NOMO-1 (cell line): ENCODE measurements around the gene HOXA4.

ENCODE experiments used
- DNase-seq, 2 experiments: peaks; one replicate each; lab custom pipeline; 2025; ENCODE audit not compliant: unreplicated experiment in 2 of 2; lab: John Stamatoyannopoulos, UW

The HOXA4 gene

DNA sequence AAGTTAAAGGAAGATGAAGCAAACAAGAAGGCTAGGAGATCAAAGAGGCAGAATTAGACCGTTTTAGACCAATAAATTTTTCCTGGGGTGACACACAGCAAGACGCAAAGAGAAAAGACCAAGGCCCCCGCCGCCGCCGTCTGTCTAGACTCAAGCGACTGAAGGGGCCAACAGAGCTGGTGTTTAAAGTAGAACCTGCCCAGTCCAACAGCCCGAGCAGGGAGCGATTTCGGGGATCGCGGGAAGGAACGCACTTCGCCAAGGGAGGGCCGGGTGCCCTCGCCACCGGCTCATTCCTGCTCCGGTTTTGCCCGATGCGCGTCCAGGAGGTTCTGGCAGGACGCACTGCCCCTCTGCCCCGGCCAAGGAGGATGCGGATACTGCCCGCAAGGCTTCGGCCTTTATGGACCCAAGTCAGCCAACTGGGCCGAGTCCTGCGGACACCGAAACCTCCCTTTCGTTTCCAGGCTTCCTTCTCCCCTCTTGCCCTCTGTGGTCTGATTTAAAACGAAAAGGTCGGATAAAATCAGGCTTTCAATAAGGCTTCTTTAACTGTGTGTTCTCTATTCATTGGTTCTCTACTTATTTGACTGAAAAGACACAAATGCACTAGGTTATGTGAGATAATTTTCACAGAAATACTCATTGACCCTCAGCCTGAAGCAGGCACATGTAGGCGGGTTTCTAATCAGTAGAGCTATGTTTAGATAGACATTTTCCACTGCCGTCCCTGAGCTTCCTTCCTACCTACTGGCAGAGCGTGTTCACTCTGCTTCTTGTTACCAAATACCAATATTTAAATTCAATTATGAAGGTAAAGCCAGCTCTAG, 28.1 kb upstream of the HOXA4 start:
- peak in 1 of 2 experiments; percentile 40 for DNase-seq

DNA sequence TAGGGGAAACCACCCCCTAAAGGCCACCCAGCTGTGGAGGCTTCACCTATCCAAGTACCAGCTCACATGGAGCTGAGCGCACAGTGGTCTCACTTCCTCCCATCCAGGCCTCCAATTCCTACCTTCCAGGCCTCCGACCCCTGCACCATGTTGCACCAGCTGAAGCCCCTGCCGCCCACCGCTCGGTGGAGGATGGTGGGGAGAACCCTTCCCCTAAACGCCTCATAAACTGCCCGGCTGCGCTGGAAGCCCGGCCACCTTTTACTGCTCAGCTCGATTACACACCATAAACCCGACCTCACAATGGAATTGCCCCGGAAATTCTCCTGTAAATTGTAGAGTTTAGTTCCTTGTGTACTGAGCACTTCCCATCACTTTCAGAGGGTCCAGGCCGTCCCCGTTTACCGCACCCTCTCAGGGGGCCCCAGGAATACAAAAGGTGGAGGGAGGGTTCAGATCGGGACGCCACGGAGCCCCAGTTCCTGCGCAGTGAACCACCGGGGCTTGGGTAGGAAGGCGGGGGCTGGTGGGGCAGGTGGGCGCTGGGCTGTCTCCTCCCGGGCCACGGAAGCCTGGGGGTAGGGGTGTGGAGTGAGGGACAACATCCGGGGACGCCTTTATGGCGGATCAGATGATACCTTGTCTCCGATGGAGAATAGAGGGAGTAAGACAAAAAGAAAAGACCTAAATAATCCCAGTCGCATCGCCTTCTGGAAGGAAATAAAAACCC, 27.3 kb upstream of the HOXA4 start:
- DNase-seq = peak in 1 of 2 experiments; percentile 47

DNA sequence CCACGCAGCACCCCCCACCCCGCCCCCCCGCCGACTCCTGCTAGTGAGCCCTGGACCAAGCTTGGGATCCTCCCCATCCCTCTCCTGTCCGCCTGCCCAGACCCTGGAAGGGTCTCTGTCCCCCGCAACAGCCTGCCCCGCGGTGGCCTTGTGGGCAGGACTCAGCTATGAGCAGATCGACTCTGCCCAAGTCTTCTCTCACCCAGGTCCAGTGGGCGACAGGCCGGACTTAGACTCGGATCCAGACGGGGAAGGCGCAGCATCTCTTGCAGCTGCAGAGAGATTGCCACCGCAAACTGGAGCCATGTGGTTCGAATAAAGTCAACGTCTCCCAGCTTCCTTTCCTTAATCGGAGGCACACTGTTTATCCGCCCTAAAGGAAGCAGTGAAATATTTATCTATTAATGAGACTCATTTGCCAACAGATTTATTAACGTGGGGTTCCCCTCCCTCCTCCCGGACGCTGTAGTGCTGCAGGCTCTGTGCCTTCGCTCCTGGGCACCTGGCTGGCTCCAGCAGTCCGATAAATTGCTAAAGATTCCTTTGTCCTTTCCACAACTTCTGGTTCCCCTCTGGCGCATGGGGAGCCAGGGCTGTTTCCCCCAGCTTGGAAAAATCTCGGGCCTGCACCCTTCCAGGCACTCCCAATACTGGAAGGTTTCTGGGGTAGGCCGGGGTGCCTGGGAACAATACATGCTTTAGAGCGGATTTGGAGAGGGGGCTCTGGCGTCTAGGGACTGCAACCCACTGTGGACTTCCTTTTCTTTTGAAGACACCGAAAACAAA, 26.6 kb upstream of the HOXA4 start:
- no peak for DNase-seq

DNA sequence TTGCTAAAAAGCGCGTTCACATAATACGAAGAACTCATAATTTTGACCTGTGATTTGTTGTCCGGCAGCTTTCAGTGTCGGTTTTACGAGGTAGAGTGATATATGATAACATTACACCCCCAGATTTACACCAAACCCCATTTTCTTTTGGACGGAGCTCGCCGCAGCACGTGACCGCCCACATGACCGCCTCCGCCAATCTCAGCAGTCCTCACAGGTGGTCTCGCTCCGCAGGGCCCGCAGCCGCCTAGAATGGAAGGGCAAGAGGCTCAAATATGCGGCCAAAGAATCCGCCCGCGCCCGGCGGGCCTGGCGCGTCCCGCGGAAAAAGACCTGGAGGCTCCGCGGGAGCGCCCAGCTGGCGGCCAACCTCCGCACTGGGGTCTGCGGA, 25.9 kb upstream of the HOXA4 start, which contains the start of gene HOXA7:
HOXA7 (minus strand) TSS at position 168 of the 391 bp plus-strand sequence; CDS start at position 38, 130 bp downstream.
- peak; percentile 75 to 86 for DNase-seq

DNA sequence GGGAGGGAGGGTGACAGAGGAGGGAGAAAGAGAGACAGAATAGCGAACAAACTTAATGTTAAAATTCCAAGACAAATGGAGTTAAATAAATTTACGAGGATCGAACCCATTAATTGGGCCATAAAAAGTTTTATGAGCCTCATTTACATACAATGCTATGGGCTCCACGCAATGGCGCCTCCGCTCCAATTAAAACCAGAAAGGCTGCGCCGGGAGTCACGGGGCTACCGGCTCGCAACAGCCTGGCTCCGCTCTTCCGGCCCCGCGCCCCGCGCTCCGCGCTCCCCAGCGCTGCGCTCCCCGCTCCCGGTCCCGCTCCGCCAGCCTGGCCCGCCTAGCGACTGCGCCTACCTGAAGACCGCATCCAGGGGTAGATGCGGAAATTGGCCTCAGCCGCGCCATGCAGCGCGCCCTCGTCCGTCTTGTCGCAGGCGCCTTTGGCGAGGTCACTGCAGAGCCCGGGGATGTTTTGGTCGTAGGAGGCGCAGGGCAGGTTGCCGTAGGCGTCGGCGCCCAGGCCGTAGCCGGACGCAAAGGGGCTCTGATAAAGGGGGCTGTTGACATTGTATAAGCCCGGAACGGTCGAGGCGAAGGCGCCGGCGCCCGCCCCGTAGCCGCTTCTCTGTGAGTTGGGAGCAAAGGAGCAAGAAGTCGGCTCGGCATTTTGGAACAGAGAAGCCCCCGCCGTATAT, 25.4 kb upstream of the HOXA4 start:
- peak in 1 of 2 experiments; percentile 35 for DNase-seq

DNA sequence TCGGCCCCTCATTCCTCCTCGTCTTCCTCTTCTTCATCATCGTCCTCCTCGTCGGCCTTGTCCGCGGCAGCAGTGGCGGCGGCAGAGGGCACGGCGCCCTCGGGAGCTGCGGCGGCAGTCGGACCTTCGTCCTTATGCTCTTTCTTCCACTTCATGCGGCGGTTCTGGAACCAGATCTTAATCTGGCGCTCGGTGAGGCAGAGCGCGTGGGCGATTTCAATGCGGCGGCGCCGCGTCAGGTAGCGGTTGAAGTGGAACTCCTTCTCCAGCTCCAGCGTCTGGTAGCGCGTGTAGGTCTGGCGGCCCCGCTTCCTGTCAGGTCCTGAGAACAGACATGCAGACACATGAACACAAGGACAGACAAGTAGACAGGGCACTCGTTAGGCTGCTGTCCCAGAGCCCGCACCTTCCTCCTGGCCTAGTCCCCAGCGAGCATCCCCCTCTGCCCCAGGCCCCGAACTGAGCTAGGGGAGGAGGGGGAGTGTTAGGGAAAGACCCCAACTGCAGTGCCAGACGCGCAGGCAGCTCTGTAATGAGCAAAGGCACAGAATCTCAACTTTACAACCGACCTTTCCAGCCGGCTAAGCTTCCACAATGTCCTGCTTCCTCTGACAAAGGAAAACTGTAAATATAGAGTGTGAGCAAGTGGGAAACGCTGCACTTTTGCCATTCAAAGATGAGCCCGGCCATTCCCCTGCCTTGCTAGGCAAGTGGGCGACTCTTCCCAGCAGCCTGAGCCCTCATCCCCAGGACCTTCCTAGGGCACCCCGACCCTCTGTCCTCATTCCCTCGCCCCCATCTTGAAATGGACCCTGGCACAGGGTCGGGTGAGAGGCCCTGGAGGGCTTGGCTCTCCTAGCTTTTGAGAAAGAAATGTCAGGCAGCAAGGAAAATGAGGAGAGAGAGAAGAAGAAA, 24.6 kb upstream of the HOXA4 start:
- DNase-seq = no peak

DNA sequence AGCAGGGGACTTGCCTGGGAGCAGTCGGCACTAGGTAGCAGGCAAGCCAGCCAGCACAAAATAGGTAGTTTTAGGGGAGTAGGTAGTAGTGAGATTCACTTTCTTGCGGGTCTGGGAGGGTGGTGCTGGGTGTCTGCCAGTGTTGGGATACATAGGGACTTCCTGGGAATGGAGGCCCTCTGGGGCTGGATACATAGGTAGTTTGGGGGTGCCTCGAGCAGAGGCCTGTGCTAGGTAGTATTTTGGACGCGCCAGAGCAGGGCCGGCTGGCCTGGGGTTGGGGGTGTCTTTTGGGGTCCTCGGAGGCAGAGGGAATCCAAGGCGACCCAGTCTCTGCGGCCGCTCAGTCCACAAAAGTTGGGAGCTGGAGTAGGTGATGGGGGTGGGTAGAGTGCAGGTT, 23.8 kb upstream of the HOXA4 start:
- DNase-seq = no peak

DNA sequence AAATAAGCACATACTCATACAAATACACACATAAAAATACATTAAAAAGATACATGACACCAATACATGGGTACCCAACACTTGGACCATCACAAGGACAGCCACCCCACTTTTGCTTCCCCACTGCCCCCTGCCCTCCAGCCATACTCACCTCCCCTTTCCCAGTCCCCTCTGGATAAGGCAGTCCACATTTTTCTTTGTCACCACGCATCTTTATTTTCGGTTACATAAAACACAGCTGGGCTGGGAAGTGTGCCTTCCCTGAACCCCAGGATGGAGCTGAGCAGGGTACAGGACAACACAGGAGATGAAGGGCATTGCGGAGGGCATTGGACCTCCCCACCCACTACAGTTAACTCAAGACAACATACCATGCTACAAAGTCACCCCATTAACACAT, 23.0 kb upstream of the HOXA4 start:
- no peak for DNase-seq

DNA sequence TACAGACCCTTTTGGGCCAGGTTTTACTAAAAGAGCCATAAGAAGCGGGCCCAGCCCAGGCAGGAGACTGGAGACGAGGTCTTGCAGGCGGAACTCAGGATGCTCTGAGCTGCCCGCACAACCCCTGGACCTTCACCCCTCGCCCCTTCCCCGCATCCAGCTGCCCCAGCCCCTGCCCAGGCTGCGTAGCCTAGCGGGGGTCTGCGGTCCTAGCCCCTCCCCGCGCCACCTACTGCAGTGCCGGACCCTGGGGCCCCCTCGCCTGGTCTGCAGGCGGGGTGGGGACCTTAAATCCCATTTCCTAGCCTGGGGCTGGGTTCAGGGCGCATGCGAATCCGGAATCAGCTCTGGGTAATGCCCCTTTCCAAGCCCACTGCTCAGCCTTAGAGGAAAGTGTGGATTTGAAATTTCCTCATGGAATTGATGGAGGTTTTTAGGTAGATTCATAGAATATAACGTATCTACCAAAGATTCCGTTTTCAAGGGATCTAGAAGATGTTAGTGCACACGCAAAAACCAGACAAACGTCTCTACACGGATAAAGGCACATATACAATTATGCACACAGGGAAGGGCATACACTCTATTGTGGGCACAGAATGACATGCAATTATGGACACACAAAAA, 22.4 kb upstream of the HOXA4 start:
- no peak for DNase-seq

DNA sequence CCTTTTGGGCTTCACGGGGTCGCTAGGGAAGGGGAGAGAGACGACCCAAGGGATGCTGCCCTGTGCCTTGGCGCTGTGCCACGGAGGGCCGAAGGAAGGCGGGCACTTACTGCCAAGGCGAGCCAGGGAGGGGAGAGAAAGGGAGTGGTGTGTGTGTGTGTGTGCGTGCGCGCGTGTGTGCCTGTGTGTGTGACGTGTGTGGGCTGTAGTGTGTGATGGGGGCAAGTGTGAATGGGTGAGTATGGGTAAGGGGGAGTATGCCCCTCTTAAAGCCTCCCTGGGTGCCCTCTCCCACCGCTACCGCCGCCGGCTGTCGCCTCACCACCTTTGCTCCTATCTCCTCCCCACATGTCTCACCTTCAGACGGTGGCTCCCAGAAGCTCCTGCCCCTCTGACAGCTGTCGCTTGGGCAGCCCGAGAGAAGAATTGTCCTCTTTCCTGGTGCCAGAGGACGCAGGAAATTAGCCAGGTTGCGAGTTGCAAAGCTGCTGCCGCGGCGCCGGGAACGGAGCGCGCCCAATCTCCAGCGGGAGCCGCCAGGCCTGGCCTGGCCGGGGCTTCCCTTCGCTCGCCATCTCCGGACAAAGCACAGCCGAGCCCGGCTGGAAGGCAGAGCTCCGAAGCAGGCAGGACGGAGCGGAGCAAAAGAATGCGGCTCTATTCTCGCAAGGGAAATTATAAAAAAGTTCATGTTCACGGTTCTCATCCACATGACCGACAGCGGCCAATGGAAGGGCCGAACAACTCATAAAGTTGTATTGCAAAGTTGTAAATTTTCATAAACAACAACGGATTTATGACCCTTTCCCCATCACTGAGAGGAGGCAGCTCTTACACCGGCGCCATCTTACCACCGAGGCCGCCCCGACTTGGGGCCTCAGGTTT, 21.6 kb upstream of the HOXA4 start, which contains the start of gene HOXA3:
HOXA3 (minus strand) TSS at position 653 of the 885 bp plus-strand sequence. CDS start 41,943 bp downstream, outside the sequence.
- peak; percentile 83 to 84 for DNase-seq

DNA sequence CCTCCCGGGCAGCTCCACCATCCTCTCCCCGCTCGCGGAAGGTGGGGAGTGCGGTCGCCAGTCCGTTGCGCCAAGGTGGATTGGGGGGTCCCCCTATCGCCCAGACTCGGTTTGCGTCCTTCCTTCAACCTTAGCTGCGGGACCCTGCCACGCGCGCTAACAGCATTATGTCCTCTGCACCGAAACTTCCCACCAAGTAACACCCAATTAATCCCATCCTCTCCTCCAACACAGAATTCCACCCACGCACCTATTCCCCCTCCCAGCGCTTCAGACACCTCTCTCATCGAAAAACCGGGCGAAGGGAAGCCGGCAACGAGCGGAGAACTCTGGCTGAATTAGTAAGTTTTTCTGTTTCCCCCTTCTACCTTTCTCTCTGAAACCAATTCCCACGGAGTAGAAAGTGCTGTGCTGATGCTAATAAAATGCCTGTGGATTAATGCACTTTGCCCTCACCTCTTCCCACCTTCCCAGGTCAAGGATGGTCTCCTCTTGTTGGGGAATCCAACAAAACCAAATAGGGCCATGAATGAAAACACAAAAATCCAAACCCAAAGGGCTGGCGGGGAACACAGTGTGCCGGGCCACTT, 20.9 kb upstream of the HOXA4 start:
- DNase-seq = no peak

DNA sequence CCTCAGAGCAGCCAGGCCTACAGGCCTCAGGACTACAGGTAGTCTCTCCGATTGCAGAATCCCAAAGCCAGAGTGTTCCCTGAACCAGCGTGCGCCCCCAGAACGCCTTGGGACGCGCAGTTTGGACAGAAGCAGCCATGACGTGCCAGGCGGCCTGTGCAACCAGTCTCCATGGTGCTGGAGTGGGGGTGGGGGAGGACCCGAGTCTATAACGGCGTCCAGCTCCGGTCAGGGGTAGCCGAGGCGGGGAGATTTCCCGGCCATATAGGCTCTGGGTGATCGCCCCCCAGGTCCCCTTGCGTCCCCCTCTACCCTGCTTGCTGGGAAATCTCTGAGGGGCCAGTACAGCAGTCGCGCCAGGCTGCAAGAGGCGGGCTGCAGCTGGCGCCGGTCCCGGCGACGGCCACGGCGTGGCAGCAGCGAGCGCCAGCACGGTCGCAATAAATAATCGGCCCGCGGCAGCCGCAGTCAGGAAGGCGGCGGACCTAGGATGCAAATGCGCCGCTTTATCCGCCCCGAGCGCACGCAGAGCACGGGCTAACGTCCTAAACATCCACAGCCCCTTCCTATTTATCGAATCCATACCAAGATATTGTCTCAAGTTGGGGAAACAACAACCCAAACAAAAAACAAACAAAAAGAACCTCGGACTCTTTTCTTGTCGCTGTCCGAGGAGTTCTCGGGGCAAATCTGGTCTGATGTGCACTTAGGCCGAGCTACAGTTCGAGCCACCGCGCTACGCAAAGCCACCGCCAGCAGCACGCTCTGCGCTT, 20.2 kb upstream of the HOXA4 start:
- peak; percentile 70 to 77 for DNase-seq

DNA sequence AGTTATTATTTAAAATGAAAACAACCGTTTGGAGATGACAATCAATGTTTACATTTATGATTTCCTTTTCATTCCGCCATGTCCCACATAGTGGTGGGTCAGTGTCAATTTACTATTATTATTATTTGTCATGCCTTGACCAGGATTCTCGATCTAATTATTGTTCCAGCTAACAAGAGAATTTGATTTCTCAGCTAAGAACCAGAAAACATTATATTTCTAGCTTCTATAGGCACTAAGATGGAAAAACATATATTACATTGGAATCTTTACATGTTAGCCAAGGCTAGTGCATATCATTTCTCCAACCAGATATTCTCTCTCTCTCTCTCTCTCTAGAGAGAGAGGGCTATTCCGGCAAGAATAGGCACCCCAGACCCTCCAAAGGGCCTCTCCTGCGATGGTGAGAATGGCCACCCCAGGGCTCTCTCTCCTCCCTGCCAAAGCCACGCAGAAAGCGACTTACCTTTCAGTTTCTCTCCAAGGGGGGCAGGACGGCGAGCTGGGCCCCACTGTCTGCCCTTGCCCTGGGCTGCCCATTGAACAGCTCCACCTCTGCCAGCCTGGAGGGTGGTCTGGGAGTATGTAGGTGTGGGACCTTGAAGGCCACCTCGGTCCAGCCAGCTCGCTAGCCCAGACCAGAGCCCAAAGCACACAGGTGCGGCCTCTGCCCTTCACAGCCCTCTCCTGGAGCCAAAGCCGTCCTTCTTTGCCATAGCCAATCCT, 19.4 kb upstream of the HOXA4 start:
- DNase-seq = no peak

DNA sequence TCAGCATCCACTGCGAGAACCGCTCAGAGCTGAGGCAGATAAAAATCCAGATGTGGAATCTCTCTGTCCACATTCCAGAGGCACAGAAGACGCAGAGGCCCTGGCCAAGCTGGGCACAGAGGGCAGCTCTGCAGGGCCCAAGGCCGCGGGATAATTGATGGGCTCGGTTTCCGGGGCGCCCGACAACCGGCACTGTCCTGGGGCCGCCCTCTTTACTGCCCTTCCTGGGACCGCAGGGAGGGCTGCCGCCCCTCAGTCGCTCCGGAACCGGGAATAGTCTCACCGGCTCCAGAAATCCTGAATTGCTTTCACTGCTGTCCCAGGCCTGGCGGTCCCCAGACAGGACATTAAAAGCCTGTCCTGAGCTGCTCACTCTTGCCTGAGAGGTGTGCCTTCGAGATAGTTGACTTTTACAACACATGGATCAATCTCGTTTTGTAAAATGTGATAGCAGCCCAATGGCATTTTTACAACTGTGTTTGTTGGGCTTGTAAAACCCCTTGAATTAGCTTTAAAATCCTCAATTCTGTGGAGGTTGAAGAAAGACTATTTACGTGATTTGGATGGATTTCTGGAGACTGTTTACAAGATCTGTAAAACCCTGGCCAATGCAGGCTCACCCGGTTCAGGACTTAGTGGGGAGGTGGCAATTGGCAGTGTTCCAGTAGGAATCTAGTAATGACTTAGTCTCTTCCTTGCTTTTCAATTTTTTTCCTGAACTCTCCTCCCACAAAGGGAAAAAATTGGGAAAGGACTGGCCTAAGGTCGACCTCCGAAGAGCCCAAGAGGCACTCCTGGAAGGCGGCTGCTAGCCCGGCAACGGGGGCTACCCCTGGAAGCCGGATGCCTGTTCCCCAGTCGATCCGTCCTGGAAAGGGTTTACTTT, 18.4 kb upstream of the HOXA4 start:
- no peak for DNase-seq

DNA sequence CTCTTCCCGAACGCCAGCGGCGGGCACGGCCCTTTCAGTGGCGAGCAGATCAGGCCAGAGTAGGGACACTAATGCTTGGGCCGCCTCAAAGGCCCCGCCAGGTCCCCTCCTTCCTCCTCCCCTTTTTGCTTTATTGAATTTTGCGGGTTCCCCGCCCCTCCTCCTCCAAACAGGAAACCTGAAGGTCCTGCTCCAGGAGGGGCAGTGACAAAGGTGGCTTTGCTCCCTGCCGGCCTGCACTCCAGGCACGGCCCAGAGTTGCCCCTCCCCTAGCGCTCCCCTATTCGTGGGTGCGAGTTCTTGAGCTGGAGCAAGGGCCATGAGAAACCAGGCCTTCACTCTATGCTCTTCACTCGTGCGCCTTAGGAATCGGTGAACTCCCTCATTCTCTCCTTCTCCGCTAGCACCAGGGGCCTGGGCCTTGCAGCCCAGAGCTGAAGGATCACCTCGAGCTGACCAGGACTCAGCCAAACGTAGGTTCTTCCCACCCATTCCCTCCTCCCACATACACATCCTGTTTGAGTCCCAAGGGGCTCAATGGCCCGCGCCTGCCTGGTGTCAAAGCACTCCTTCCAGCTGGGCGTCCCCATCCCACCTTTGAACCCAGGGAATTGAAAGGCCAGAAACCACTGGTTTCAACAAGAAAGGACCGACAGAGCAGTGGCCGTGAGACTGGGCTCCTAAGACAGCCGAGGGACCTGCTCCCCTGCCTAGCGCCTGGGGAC, 17.6 kb upstream of the HOXA4 start:
- no peak for DNase-seq
